GM19328 (cell line): ENCODE measurements around the gene PKD2.
"Not testable (repeated sequence)": the region's sequence is repeated elsewhere in the genome, so short reads cannot be mapped to it uniquely, and the experiment has no call there.

ENCODE experiments used
- ATAC-seq: cut with Tn5 transposase; IDR thresholded peaks from one replicate; pipeline ENCODE4 v1.9.1; 2021; ENCODE audit warnings: mild to moderate bottlenecking, moderate library complexity; ENCODE audit not compliant: unreplicated experiment

PKD2 gene

DNA sequence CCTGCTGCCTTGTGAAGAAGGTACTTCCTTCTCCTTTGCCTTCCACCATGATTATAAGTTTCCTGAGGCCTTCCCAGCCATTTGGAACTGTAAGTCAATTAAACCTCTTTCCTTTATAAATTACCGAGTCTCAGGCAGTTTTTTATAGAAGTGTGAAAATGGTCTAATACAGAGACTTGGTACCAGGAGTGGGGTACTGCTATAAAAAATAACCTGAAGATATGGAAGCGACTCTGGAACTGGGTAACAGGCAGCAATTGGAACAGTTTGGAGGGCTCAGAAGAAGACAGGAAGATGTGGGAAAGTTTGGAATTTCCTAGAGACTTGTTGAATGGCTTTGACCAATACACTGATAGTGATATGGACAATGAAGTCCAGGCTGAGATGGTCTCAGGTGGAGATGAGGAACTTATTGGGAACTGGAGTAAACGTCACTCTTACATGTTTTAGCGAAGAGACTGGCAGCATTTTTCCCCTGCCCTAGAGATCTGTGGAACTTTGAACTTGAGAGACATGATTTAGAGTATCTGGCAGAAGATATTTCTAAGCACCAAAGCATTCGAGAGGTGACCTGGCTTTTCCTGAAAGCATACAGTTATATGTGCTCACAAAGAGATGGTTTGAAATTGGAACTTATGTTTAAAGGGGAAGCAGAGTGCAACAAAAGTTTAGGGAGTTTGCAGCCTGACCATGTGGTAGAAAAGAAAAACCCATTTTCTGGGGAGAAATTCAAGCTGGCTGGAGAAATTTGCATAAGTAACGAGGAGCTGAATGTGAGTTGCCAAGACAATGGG, 18.6 kb downstream of the PKD2 start:
- ATAC-seq = not testable (repeated sequence)

DNA sequence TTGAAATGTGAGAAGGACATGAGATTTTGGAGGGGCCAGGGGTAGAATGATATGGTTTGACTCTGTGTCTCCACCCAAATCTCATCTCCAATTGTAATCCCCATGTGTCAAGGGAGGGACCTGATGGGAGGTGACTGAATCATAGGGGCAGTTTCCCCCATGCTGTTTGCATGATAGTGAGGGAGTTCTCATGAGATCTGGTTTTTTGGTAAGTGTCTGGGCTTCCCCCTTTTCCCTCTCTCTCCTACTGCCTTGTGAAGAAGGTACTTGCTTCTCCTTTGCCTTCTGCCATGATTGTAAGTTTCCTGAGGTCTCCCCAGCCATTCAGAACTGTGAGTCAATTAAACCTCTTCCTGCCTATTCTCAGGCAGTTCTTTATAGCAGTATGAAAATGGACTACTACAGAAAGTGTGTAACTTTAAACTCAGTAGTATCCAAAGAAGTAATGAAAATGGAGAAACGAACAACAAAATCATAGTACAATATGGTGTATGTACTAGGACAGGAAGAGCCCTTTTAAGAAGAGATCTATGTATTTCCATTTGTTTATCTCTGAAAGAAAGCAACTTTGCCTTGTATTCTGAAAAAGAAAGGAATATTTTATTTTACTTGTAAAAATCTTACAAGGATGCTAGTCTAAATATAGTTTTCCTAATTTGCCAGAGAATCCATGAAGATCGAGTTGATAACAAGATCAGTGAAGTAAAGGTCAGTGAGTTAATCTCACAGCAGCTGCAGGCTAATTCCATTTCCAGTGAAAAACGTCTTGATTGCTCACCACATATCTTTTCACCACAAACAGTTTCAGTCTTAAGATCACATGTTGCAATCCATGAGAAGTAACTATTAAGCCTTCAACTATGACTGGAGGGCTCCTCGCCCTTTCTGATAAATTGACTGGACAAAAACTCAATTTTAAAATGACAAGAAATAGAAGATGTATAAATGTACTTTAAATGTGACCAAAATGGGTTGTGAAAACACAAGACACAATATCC, 20.5 kb downstream of the PKD2 start:
- no peak for ATAC-seq

DNA sequence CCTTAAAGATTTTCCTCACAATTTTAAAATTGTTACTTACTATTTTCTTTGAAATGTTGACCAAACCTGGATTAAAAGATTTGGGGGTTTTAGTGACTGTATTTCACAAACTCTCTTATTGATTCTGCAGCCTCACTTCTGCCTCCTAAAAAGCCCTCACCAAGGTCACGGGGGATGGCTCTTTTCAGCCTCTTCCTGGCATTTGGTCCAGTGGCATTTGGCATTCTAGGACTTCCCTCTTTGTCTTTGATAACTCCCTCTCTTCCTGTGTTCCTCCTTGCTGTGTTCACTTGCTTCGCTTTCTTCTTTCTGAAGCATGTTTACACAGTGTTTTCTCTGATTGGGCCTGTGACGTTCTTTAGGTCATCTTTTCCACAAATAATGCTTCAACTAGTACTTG, 21.5 kb downstream of the PKD2 start:
- no peak for ATAC-seq

DNA sequence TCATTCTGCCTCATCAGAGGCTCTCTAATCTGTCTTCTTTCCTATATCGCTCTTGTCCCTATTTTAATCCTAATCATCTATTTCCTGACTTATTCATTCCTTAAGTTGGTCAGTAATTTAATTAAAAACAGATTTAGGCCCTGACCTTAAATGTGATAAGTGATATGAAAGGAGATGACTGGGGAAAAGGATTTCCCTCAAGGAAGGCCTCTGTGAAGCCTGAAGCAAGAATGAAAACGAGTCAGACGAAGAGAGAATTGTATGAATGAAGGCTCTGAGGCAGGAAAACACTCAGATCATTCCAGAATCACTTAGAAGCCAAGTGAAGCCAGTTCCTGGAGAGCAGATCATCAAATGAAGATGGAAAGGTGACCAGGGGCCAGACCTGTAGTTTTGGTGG, 22.1 kb downstream of the PKD2 start:
- no peak for ATAC-seq

DNA sequence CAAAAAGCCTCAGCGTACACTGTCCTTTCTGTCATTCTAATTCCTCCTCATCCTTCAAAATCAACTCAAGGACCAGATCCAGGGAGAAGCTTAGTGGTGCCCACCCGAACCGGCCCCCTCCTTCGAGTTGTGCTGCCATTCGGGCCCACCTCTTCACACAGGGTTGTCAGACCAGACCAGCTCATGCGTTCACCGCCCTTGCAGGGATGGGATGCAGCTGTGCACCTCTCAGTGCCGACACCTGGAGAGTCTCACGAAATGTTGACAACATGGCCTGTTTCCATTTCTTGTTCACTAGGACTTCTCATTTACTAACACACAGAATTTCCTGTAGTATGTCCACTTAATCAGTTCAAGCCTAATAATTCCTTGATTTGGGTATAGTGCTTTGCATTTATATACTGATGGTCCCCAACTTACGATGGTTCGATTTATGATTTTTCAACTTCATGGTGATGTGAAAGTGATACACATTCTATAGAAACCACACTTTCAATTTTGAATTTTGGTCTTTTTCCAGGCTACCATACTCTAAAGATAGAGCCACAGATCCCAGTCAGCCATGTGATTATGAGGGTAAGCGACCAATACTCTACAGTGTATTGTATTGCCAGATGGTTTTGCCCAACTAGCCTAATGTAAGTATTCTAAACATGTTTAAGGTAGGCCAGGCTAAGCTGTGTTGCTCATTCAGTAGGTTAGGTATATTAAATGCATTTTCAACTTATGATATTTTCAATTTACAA, 23.3 kb downstream of the PKD2 start:
- no peak for ATAC-seq

DNA sequence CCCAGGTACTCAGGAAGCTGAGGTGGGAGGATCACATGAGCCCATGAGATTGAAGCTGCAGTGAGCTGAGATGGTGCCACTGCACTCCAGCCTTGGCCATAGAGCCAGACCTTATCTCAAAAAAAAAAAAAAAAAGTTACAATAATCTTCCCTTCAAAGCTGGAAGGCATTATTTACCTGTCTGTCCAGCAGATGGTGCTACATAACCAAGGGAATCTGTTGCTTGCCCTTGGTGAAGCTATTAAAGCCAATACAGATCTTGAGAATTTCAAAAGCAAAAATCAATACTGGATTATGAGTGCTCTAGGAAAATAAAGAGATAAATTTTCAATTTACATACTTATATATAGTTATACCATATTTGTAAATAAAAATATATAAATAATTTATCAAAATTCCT, 25.9 kb downstream of the PKD2 start:
- ATAC-seq = no peak

DNA sequence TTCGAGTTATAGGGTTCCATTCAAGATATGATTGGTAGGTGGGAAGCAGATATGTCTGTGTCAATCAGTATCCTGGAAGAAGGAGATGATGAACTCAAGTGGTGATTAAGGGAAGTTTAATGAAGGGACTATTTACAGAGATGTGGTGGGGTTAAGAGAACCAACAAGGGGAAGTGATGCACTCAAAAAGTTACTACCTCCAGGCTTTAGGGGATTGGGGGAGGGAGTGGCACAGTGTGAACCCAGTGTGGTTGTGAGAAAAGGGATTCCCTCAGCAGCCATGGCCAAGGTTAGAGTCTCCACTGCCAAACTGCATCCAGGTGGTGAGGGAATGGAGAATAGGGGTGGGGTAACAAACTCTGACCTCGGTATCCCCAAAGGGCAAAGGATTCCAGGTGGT, 27.9 kb downstream of the PKD2 start:
- no peak for ATAC-seq

DNA sequence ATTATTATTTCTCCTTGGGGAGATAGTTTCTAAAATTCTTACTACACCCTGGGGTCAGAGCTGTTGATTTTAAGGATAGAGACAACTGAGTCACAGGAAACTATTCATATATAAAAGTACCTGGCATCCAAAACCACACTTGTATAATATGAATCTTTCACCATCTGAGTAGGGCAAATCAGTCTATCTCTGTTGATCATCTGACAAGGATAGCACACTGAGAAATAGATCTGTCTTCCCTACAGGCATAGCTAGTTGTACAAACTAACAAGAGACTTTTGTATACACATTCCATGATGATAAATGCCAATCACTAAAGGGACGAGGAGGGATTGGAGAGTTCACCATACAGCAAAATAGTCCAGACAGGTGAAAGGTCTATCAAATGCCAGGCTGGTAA, 30.0 kb downstream of the PKD2 start:
- ATAC-seq = no peak

DNA sequence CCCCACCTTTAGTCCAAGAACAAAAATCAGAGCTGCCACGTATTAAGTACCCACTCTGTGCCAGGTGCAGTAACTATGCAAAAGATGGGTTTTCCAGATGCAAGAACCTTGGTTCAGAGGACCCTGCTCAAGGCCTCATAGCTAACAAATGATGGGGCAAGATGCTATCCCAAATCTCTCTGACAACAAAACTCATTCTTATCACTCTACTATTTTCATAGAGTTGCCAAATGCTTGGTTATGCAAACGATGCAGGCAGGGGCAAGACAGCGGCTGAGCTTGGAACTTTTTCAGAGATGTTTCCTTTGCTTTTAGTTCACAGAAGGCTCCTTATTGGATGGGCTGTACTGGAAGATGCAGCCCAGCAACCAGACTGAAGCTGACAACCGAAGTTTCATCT, 30.5 kb downstream of the PKD2 start:
- no peak for ATAC-seq

DNA sequence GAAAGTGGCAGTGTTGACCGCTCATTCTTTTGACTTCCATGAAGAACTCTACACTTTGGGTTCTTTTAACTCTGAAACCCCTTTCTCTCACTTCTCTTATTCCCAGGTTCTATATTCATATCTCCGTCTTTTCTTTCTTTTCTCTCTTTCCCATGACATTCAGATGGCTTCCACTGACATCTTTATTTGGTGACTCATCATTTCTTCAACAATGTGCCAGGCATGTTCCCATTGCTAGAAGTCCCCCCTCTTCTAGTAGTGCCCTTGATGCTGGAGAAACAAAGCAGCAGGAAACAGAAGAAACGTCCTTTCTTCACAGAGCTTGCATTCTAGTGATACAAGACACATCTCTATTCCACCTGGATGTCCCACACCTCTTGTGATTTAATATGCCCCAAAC, 33.3 kb downstream of the PKD2 start:
- no peak for ATAC-seq

DNA sequence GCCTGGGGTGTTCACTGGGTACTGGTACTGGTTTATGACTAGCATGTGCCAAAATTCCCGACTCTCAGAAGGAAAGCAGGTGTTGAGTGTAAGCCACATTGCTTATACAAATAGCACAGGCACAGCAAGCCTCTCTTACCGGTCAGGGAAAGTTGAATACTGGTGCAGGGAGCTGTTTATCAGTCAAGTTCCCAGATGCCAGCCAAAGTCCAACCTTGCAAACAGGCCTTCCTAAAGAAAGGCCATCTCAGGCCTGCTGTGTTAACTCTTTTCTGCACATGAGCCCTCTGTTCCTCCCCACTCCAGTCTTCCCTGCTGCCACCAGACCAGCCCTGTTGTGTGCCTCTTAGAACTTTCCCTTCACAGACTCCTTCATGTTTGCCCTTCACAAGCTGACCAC, 34.2 kb downstream of the PKD2 start:
- no peak for ATAC-seq

DNA sequence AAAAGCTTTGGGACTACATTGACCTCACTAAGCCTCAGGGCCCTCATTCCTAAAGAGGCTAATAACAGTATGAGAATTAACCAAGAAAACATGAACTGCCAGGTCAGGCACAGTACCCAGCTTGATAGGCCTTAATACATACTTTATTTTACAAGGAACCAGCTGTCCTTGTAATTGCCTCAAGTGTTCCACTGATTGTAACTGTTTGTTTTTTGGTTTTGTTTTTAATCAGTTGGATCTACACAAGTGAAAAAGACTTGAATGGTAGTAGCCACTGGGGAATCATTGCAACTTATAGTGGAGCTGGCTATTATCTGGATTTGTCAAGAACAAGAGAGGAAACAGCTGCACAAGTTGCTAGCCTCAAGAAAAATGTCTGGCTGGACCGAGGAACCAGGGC, 35.6 kb downstream of the PKD2 start:
- no peak for ATAC-seq

DNA sequence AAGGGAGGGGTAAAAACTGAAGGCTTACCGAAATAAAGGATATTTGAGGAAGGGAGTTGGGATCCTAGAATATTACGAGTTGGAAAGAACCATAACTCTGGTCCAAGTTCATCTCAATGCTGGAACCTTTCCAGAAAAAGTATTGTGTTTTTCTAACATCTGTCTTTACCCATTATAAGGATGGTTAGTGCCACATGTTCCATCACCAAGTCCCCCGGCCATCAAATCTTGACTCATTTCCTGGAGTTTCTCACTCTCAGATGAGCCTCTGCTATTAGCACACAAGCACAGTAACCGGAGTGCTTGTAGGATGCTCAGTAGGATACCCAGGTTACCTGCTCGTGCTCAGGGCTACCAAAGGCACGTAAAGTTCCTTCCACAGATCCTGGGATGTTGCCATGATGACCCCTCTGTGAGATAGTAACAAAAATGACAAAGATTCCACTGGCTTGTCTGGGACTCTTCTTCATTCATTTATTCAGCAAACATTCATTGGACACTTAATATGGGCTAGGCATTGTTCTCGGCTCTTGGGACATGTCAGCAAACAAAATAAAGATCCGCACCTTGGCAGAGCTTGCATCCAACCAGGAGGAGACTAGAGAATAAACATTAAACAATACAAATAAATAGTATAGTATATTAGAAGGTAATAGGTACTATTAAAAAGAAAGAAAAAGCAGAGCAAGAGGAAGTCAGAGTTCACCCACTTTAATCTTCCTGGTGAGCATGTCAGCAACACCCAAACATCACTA, 36.3 kb downstream of the PKD2 start:
- ATAC-seq = no peak

DNA sequence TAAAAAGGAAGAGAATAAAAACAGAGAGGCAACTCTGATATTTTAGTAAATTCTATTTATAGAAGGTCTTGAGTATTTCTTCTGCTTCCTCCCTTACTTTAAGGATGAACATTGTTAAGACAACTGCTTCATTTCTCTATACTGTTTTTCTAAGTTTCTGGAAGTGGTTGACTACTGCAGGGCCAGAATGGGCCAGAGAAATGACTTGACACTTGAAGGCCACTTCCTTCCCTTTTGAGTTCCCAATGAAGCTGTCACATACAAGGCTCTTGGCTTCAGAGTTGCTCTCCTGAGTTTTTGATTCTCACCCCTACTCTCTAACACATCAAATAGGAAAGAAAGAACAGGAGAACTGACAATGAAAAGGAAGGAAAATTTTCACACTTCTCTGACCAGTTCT, 37.6 kb downstream of the PKD2 start:
- no peak for ATAC-seq

DNA sequence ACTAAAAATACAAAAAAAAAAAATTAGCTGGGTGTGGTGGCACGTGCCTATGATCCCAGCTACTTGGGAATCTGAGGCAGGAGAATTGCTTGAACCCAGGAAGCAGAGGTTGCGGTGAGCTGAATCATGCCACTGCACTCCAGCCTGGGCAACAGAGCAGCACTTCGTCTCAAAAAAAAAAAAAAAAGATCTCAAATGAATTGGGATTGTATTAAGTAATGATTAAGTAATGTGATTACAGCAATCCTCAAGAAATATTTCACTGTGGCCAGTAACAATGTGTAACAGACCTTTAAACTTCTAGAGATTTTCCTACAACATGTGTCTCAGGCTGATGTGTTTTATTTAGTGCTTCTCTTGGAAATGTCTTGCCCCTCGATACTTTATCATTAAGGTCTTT, 46.8 kb downstream of the PKD2 start:
- ATAC-seq = no peak

DNA sequence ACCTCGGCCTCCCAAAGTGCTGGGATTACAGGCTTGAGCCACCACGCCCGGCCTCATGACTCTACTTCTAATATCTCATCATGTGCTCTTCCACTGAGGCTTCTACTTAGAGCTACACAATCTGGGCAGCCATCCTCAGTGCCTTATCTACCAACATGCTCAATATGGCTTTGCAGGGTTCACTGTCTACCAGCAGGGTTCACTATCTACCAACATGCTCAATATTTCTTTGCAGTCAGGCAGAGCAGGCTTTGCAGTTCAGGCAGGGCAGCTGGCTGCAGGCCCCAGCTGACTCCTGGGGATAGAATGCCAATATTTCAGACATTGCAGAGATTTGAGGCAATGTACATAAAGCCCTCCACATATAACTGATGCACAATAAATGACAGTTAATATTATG, 47.5 kb downstream of the PKD2 start:
- ATAC-seq = no peak

DNA sequence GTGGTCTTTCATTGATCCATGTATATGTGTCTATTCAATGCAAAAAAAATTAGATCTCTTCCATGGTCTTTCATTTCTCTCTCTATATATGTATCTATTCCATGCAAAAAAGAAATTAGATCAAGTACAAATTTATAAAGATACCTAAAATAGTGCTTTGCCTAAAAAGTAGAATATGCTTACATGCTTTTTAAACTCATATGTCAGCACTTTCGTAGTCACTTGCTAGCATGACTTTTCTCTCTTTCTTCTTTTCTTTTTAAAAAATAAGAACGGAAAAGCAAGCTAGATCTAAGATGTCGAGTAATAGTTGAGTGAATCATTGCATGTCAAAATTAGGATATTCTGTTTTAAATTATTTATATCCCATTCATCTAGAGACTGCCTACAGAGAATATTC, 50.9 kb downstream of the PKD2 start:
- ATAC-seq = no peak

DNA sequence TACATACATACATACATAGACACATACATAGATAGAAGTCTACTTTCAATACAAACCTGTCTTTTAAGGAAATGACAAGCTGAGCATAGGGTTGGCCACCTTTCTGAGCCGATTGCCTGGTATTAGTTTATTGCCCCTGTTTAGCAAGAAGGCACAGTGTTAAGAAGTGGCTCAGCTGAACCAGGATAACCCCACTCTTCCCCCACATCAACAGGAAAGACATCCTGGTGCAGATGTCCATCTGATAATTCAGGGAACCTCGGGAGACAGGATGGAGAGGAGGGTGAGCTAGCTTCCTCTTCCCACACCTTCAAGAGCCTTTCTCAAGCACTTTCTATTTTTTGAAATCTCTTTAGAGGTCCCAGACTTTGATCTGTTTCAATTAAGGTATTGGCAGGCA, 52.3 kb downstream of the PKD2 start:
- no peak for ATAC-seq

DNA sequence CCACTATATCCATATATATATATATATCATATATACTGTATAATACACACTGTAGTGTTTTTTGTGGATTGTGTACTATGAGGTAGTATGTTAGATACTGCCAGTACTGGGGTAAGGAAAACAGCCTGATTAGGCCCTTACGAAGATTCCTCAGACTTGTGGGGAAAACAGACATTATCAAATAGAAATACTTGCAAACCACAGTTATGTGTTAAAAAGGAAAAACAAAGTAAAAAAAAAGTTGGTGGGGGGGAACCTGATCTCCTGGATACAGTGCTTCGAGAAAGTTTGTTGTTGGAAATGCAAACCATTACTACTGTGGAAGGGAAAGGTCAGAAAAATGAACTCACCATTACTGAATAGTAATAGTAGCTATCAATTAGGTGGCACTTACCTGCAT, 53.0 kb downstream of the PKD2 start:
- no peak for ATAC-seq

DNA sequence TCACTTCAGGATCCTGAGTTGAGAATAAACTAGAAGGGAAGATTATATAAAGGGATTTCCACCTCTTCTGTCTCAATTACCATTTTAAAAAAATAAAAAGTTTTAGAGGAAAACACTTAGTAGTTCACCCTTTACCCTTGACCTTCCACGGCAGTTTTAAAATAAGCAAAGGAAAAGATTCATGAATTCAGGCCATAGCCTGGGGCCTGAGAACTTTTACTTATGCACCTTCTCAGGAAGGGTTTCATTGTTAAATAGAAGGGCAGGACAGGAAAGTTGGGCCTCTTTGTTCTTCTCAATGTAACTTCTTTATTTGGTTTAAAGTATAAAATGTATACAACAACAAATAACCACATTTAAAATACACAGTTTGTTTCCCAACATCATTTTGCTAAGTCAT, 54.9 kb downstream of the PKD2 start:
- ATAC-seq = no peak

DNA sequence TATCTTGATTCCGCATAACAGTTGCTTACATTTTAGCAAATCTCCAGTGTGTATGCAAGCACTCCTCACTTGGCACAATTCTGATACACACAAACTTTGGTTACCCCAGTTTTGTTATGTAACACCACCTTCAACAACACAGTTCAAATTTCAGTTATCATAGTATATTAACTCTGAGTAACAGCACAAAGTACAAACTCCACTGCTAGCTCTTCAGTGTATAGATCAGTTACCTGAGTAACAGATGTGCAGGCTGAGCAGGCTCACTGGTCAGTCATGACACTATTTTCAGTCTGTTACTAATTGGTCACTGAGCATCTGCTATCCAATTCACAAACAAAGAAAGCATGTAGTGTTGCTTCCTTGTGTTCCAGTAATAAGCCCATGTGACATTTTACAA, 55.4 kb downstream of the PKD2 start:
- ATAC-seq = no peak
